ENCODE results near the gene CHCHD3.

- TF ChIP-seq CTCF (IDR thresholded peaks at IDR 0.05) = no peak
- no peak for TF ChIP-seq POLR2A (IDR thresholded peaks at IDR 0.05)
- no peak for TF ChIP-seq POLR2AphosphoS5 (IDR thresholded peaks at IDR 0.05)
Observed at GRCh38 chr7:133112976-133113375, 31.1 kb upstream of the CHCHD3 start.

All from breast epithelium (tissue), 3 donors.